ENCODE data around the gene ATF6B.

Gene ATF6B

GRCh38 chr6:32139590-32139989 lies 11.5 kb upstream of the ATF6B start:
- H4K20me1 ChIP-seq (ENCODE audit: insufficient read depth, low read length): no peaks in the 10 kb centered on the region
- H3K9me2 ChIP-seq (replicated peaks; ENCODE audit: insufficient read depth, low read length): no peaks in the 10 kb centered on the region
- peaks cover 27% of the 10 kb centered on the region for H3K27me3 ChIP-seq (replicated peaks; ENCODE audit: insufficient read depth, low read length)
- no peak overlapping the region for H3K4me3 ChIP-seq (ENCODE audit: low read length)
- H3K4me1 ChIP-seq (ENCODE audit: low read length): no peaks in the 10 kb centered on the region
- TF ChIP-seq, protein P1, sequence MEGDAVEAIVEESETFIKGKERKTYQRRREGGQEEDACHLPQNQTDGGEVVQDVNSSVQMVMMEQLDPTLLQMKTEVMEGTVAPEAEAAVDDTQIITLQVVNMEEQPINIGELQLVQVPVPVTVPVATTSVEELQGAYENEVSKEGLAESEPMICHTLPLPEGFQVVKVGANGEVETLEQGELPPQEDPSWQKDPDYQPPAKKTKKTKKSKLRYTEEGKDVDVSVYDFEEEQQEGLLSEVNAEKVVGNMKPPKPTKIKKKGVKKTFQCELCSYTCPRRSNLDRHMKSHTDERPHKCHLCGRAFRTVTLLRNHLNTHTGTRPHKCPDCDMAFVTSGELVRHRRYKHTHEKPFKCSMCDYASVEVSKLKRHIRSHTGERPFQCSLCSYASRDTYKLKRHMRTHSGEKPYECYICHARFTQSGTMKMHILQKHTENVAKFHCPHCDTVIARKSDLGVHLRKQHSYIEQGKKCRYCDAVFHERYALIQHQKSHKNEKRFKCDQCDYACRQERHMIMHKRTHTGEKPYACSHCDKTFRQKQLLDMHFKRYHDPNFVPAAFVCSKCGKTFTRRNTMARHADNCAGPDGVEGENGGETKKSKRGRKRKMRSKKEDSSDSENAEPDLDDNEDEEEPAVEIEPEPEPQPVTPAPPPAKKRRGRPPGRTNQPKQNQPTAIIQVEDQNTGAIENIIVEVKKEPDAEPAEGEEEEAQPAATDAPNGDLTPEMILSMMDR (IDR thresholded peaks at IDR 0.05; ENCODE audit: low read length): no peak
- TF ChIP-seq EZH2 (optimal IDR thresholded peaks at IDR 0.05; ENCODE audit: low read depth, low read length) (no peak), EZH2phosphoT487 (IDR thresholded peaks at IDR 0.05; ENCODE audit: low read length) (no peak)
- no peak for DNase-seq
- no peaks in the 10 kb centered on the region for H3K36me3 ChIP-seq (replicated peaks; ENCODE audit: insufficient read depth, low read length)
- no peaks in the 10 kb centered on the region for H3F3A ChIP-seq (ENCODE audit: insufficient read depth, low read length)
- no peak overlapping the region for H2AFZ ChIP-seq (ENCODE audit: low read length)
- H3K27ac ChIP-seq (ENCODE audit: low read length): no peak overlapping the region
- H3K79me2 ChIP-seq (ENCODE audit: low read length): no peaks in the 10 kb centered on the region
- no peaks in the 10 kb centered on the region for H3K9me3 ChIP-seq (replicated peaks; ENCODE audit: insufficient read depth, low read length)
- H3K9ac ChIP-seq (ENCODE audit: low read length): no peak overlapping the region
- H3K4me2 ChIP-seq (ENCODE audit: low read depth, low read length): no peak overlapping the region

GRCh38 chr6:32137454-32137853 lies 9.4 kb upstream of the ATF6B start:
- peaks cover 28% of the 10 kb centered on the region for H3K27me3 ChIP-seq (replicated peaks; ENCODE audit: insufficient read depth, low read length)
- H3K9me3 ChIP-seq (replicated peaks; ENCODE audit: insufficient read depth, low read length): no peaks in the 10 kb centered on the region
- no peak overlapping the region for H3K9ac ChIP-seq (ENCODE audit: low read length)
- TF ChIP-seq, protein P1 (IDR thresholded peaks at IDR 0.05; ENCODE audit: low read length): no peak
- TF ChIP-seq EZH2phosphoT487 (IDR thresholded peaks at IDR 0.05; ENCODE audit: low read length) (no peak), EZH2 (optimal IDR thresholded peaks at IDR 0.05; ENCODE audit: low read depth, low read length) (no peak)
- H3K36me3 ChIP-seq (replicated peaks; ENCODE audit: insufficient read depth, low read length): no peaks in the 10 kb centered on the region
- H3K9me2 ChIP-seq (replicated peaks; ENCODE audit: insufficient read depth, low read length): no peaks in the 10 kb centered on the region
- DNase-seq: no peak
- no peak overlapping the region for H3K27ac ChIP-seq (ENCODE audit: low read length)
- H3K4me2 ChIP-seq (ENCODE audit: low read depth, low read length): no peak overlapping the region
- H3K4me1 ChIP-seq (ENCODE audit: low read length): no peaks in the 10 kb centered on the region
- H3F3A ChIP-seq (ENCODE audit: insufficient read depth, low read length): no peaks in the 10 kb centered on the region
- no peak overlapping the region for H3K4me3 ChIP-seq (ENCODE audit: low read length)
- no peaks in the 10 kb centered on the region for H4K20me1 ChIP-seq (ENCODE audit: insufficient read depth, low read length)
- no peaks in the 10 kb centered on the region for H3K79me2 ChIP-seq (ENCODE audit: low read length)
- no peak overlapping the region for H2AFZ ChIP-seq (ENCODE audit: low read length)

- Histone ChIP-seq H3K4me2 (ENCODE audit: low read depth, low read length) (no peak overlapping the region), H3K9me3 (replicated peaks; ENCODE audit: insufficient read depth, low read length) (no peaks in the 10 kb centered on the region), H3F3A (ENCODE audit: insufficient read depth, low read length) (no peaks in the 10 kb centered on the region), H3K4me1 (ENCODE audit: low read length) (peaks cover 6% of the 10 kb centered on the region), H3K9me2 (replicated peaks; ENCODE audit: insufficient read depth, low read length) (no peaks in the 10 kb centered on the region), H3K27me3 (replicated peaks; ENCODE audit: insufficient read depth, low read length) (peaks cover 28% of the 10 kb centered on the region), H3K9ac (ENCODE audit: low read length) (no peak overlapping the region), H2AFZ (ENCODE audit: low read length) (no peak overlapping the region), H4K20me1 (ENCODE audit: insufficient read depth, low read length) (no peaks in the 10 kb centered on the region), H3K4me3 (ENCODE audit: low read length) (no peak overlapping the region), H3K36me3 (replicated peaks; ENCODE audit: insufficient read depth, low read length) (no peaks in the 10 kb centered on the region), H3K79me2 (ENCODE audit: low read length) (peaks cover 10% of the 10 kb centered on the region), H3K27ac (ENCODE audit: low read length) (no peak overlapping the region)
- TF ChIP-seq EZH2 (optimal IDR thresholded peaks at IDR 0.05; ENCODE audit: low read depth, low read length) (no peak), EZH2phosphoT487 (IDR thresholded peaks at IDR 0.05; ENCODE audit: low read length) (no peak)
- TF ChIP-seq, protein P1 (IDR thresholded peaks at IDR 0.05; ENCODE audit: low read length): no peak
- no peak for DNase-seq
These were observed 5.7 kb upstream of the ATF6B start for GRCh38 chr6:32133786-32134185.

Measured in MM.1S (cell line).